Cerebellar cortex (tissue), 1 donor: ENCODE results near the gene MARCO.
A peak's percentile ranks its signal among the peaks of the same experiment; 100 is the strongest.
"Not testable (repeated sequence)": the region's sequence is repeated elsewhere in the genome, so short reads cannot be mapped to it uniquely, and the experiment has no call there.

ENCODE experiments used
- DNase-seq: peaks from one replicate; pipeline ENCODE4 v3.0.0-alpha.2; 2015; ENCODE audit warnings: low spot score

MARCO gene

DNA sequence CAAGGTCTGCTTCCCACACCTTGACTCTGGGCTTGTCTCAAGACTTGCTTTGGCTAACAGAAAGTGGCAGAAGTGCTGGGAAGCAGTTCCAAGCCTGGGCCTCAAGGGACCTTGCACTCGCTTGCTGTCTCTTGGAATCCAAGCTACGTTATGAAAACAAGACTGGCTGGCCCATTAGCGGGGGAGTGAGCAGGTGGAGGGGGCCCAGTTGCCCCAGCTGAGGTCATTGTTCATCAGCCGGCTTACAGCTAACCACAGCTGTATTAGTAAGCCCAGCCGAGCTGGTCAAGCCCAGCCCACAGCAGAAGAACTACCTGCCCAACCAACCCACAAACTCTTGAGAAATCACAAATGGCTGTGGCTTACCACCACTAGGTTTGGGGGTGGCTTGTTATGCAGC, 63.1 kb downstream of the MARCO start:
- no peak for DNase-seq

DNA sequence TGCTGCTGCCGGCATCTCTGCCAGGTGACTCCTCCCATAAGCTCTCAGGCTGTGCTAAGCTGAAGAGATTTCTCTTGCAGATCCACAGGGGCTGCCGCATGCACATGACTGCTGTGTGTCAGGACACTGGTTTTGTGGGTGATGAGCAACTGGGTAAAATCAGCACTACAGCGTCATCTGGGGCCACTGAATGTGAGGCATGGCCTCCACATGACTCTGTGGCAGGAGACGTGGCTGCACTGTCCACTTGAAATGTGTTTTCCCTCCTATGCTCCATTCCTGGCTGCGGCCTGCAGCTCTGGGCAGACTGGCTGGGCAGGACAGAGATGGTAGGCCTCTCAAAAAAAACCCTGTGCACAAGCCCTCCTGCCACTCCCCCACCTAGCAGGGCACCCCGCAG, 63.6 kb downstream of the MARCO start:
- DNase-seq, result no peak

DNA sequence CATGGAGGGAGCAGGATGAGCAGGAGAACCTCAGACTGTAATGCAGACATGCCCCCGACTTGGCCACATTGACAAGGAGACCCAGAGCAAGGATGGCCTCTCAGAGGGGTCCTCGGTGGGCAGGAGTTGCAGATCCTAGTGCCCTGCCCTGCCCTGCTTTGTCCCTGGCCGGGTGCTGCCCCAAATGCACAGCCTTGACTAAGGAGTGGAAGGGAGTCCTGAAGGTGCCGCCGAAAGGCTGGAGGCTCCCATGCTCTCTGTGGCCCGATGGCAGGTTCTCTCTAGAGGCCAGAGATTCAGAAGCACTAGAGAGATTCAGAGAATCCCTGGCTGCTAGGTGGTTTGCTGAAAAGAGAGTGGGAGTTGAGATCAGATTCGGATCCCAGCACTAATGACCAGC, 64.4 kb downstream of the MARCO start:
- no peak for DNase-seq

DNA sequence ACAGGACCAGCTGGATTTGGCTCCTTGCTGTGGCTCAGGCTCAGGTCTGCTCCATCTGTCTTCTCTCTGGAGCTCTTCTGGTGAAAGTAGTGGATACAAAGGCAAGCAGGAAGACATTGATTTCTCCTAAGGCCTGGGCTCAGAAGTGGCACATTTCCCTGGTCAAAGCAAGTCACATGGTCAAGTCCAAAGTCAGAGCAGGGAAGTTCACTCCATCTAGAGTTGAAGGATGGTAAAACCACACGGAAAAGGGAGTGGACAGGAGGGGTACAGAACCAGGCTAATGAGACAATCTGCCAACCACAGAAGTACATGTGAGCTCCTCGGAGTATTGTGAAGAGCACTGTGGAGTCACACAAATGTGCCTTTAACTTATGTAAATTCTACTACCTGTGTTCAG, 66.1 kb downstream of the MARCO start:
- DNase-seq, result no peak

DNA sequence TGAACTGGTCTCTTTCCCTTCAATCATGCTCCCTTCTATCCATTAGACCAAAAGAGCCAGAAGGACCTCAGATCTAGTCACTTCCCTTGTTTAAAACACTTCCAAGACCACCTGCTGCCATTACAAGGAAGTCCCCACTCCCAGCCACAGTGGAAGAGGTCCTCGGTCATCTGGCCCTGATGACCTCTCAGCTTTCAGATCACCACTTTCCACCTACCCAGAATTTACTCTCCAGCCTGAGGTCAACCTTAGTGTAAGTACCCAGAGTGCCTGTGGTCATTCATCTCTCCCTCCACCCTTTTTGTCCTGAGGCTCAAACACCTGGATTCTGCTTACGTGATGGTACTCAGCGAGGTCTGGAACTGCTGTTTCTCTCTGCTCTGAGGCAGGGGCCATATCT, 67.1 kb downstream of the MARCO start:
- no peak for DNase-seq

DNA sequence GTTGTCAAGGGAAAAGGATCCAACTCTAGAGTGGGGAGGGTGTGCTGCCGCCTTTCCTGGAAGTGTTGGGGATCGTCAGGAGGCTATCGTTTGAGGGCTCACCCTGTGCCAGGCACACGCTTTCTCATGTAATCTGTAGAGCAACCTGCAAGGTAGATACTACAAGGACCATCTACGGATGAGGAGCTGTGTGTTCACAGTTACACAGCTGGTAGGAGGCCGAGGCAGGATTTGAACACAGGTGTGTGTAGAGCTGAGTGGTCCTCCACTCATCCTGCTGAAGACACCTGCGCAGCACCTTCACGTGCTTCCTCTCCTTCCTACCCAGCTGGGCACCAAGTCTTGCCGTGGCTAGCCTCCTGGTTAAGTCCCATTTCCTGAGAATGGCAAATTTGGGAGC, 68.3 kb downstream of the MARCO start:
- no peak for DNase-seq

DNA sequence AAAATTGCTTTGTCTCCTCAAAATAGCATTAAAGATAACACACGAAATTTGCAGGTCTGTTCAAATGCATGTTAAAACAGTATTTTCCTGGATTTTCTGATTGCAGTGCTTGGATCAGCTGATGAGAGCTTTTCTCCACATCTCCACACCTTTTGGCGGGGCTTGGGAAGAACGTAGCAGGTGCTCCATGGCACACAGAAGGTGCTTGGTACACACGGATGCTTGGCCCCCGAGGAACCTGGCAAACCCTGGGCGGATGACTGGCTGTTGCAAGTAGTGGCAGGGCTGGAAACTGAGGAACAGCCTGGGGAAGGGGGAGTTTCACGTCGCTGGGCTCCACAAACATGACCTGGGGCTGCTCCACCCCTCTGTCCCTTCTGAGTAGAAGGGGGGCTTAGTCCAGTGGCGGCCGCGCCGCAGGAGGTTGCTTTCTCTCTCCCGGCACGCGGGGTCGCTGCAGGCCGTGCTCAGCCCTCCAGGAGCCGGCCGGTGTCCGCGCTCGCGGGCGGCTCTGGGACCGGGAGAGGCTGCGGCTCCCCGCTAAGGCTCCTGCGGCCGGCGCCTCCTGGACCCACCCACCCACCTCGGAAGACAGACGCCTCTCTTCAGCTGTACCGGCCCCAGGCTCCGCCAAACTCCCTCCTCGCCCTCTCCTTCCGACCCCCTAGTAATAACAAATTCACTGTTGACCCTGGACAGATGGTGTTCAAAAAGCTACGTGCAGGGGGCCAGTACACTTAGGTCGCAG, 69.3 kb downstream of the MARCO start:
- peak; percentile 16 for DNase-seq

DNA sequence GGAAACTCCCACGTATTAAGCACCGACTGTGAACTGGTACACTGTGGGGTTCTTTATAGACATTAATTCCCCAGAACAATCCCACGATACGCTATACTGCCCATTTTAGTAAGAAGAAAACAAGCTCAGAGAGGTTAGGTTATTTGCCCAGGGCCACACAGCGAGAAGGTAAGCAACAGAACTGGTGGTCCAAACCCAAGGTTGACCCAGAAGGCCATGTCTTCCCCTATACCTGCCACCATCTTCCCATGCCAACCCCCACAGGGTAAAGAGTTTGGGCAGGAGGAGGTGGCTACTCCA, 69.9 kb downstream of the MARCO start:
- no peak for DNase-seq

DNA sequence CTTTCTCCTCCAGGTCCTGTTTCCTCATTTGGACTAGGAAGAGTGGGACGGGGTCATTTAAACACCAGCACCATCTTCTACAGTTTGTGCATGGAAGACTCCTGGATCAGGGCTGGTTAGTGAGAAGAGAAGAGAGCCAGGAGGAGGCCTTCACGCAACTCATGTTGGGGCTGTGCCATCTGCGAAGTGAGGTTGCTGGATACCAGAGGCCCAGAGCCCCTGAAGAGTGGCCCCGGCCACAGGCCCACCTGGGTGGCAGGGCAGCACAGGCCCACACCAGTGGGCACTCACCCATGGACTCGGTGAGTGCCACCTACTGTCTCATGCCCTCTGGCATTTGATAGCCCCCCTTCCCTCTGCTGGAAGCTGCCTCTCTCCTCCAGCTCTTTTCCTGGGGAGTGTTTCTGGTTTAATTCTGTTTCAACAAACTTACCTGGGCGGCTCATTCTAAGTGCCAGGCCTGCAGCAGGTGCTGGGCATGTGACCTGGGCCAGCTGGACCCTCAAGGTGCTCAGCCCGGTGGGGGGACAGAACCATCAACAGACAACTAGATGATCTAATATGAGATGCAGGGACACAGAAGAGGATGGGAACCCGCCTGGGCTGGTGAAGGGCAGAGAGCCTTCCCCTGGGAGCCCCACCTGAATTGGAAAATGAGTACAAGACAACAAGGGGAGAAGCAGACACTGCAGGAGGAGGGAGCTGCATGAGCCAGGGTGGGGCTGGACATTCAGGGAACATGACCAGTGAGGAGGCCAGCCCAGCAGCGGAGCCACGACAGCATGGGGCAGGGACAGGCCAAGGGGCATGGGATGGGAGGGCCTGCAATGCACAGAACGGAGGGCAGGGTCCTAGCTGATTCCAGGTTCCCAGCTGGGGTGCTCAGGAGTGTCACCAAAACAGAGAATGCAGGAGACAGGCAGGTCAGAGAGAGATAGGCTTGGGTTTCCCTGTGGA, 70.6 kb downstream of the MARCO start:
- DNase-seq, result no peak

DNA sequence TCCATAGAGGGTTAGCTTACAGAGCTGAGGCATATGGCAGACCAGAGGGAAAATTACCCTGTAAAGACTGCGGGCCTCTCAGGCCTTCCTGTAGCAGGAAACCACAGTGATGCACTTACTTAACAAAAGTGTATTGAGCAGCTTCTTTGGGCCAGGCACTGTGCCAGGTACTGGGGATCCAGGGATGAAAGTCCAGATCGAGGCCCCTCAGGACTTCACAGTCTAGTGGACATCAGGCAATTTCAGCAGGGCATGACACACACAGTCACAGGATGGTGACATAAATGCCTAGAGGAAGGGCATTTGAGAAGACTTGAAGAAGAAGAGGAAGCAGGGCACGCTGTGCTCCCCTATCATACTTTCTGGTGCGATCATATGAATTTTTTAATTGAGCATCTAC, 71.7 kb downstream of the MARCO start:
- no peak for DNase-seq

DNA sequence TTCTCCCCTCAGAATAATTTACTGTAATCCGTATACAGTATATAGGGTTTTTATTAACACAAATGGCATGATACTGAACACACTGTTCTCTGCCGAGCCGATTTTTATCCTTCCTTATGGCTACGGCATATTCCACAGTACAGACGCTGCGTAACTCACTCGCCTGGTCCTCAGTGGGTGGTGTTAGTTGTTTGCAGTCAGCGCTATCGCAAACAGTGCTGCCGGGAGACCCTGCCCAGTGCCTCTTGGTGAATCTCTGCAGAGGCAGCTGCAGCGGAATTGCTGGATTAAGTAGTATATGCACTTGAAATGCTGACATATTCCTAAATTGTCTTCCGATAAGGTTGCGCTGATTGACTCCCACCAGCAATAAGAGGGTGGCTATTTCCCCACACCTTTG, 73.9 kb downstream of the MARCO start:
- no peak for DNase-seq

DNA sequence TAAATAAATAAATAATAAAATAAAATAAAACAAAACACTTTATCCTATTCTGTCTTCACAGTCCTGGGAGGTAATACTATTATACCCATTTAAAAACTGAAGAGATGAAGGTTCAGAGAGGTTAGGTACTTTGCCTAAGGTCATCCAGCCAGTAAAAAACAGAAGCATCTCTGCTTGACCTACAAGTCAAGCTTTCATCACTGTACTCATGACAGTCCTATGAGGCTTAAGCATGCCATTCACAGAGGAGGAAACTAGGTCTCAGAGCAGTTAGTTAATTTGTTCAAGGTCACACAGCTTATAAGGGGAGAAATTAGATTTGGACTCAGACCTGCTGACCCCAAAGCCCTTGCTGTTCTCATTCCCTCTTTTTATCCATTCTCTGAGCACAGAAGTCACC, 77.5 kb downstream of the MARCO start:
- DNase-seq, result no peak

DNA sequence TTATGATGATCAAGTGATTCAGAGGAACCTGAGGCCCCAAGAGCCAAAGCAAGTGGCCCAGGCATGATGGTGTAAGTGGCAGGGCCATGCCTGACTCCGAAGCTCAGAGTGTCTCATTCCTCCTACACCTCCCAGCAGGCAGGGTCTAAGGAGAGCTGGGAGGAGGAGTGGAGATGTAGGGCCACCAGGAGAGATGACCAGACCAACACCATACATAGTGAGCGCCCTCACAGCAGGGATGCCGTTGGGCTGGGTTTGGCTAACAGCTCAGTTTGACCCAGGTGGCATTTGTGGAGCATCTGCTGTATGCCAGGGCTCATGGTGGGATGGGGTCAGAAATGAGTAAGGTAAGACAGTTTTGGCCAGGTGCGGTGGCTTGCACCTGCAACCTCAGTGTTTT, 80.7 kb downstream of the MARCO start:
- no peak for DNase-seq

DNA sequence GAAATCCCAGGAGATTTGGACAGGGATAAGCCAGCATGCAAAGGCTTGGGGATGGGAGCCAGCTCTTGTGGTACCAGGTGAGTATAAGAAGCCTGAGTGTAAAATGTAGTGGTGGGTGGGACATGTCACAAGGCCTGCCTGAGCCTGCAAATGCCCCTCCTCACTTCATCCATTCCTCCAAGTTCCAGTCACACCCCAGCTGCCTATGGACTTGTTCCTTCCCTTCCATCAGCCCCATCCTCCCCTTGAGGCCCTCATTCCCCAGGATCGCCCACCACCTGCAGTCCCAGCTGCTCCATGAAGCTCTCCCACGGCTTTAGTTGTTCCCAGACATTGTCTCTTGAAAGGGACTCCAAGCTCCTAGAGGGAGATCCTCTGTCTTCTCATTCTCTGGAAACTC, 81.5 kb downstream of the MARCO start:
- no peak for DNase-seq

DNA sequence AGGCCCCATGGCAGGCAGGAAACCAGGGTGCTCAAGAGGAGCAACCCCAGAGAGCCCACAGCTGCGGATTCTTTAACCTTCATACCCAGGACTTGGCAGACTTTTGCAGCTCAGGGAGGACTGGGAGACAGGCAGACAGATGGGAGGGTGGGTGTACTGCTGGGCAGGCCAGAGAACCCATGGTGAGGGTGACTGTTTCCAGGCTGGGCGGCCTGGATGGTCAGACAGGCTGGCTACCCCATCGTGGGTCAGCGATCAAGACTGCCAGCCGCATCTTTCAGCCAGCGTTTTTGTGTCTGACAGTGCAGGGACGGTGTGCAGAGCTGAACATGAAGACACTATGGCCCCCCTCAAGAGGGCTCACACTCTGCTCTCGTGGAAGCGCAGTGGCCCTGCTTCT, 82.2 kb downstream of the MARCO start:
- no peak for DNase-seq

DNA sequence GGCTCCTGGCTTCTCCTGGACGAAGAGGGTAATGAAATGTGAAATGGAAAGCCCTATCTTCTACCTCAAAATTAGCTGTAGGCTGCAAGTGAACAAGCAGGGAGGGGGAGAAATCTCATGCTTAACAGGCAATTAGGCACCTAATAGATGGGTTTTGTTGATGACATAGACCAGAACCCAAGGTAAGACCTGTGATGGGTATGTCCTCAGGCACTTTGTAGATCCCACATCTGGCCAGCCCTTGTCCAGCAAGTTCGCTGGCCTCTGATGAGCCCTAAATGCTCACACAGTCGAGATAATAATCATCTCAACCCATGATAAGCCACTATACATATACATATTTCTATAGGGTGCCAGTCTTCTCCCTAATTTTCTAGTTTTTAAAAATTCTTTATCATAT, 82.6 kb downstream of the MARCO start:
- DNase-seq, result no peak

DNA sequence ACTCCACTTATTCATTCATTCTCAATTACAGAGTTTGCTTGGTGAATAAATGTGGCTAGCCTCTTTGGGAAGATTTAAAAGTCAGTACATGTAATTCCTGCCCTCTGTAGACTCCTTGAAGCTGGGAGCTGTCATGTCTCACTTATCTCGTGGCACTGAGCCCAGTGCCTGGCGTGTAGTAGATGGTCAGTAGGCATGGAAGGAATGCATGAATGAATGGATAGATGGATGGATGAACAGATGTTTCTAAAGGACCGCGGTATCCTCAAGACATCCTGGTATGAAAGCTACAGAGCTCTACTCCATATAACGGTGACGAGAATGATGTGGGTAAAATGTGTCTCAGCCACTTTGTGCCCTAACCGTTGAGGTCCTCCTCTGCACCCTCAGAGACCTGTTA, 83.0 kb downstream of the MARCO start:
- no peak for DNase-seq

DNA sequence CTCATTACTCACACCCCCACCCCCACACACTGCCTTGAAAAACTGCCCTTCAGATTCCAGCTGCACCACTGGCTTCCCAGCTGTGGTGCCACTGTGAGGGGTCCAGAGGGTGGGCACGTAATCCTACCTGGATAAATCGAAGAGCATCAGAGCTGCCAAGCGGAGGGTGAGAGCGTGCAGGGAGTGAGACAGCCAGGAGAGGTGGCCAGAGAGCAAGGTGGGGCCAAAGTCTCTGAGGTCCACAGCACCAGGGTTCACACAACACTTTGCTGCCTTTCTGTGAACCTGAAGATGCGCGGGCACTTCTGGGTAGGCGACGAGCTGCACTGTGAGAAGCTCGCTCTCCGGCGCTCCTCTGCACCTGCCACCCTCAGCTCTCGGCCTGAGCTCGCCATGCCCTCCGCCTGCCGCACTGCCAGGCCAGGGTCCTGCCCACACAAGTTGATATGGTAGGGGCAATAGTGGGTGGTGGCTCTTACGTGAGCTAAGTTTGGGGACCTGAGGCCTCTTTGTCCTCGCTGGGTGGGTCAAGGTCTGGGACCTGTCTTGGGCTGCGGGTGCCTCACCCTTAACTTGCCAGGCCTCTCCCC, 83.9 kb downstream of the MARCO start:
- no peak for DNase-seq

DNA sequence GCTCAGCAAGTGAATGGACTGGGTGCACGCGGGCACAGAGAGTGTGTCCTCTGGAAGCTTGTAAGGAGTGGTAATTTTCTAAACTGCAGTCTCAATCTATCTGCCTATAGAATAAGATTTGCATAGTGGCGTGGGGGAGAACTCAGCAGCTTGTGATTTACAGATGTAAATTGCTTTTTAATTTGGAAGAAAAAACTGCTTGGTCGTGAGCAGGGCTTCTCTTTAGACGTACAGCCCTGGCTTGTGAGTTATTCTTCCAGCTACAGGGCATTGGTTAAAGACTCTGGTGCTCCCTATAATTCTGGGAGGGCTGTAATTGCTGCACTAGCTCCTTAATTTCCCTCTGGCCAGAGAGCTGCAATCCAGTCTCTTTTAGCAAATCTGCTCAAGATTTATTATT, 84.9 kb downstream of the MARCO start:
- no peak for DNase-seq

DNA sequence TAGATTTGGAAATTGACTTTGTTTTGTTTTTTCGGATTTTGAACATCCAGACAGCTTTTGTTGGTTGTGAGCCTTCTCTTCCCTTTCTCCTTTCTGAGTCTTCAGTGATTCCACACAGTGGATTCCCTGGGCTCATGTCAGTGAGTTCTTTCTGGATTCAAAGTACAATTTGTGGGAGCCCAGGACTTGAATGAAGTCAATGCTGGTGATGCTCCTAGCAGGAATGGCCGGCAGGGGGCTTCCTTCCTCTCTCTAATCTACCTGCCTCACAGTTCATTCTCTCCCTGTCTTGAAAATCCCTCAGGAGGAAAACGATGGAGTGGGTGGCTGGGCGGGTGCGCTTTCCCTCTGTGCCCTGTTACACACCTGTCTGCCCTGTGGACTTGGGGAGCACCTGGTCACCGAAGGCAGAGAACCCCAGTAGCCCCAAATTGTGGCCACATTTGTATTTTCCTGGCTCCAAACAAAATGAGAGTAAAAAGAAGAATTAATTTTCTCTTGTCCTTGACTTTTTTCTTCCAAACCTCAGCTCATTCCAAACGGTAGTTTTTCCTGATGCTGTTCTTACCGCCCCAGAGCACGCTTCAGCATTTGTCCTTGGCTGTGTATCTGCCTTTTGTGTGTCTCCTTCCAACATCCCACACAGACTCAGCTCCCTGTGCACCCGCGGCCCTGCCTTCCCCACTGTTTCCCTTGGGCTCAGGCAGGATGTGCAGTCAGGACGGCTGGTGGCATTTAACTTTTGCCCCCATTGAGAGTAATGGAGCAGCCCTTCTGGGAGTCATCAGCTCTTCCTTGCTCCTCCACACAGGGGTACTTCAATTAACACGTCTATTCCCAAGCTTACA, 86.6 kb downstream of the MARCO start:
- peak; percentile 30 for DNase-seq

DNA sequence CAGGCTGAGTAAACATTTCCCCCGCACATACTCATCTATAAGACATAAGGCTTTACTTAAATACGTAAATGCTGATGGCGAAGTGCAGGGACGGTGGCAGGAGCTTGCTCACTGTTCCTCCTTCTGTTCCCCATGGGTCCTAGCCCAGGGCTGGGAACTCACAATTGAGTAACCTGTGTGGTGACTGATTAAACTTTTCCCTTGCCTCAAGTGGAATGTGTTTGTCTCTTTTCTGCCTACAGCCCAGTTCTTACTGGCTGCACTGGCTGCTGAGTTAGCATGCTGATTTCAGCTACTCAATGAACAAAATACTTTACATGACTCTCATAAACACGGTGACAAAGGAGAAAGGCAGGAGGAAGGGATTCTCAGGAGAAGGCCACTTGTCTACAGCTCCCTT, 87.3 kb downstream of the MARCO start:
- DNase-seq, result no peak

DNA sequence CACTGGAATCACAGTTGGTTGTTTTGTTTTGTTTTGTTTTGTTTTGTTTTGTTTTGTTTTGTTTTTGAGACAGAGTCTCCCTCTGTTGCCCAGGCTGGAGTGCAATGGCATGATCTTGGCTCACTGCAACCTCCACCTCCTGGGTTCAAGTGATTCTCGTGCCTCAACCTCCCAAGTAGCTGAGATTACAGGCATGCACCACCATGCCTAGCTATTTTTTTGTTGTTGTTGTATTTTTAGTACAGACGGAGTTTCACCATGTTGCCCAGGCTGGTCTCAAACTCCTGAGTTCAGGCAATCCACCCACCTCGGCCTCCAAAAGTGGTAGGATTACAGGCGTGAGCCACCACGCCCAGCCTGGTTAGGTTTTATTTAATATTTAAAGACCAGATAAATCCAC, 95.9 kb downstream of the MARCO start:
- not testable (repeated sequence) for DNase-seq
